HCT116 (cell line): ENCODE measurements around the gene TARBP1.

ENCODE experiments used
- EZH2 ChIP-seq: fragments of 200-600 bp; sonication (generic); IDR thresholded peaks from 2 replicates; pipeline ENCODE4 v1.6.1; 2017; ENCODE audit warnings: antibody characterized with exemption, mixed run types
- POLR2A ChIP-seq: IDR thresholded peaks from 2 replicates; pipeline ENCODE4 v1.7.0; 2011; ENCODE audit warnings: borderline replicate concordance; ENCODE audit not compliant: insufficient read depth, insufficient read length; ENCODE audit errors: extremely low read depth
- POLR2AphosphoS5 ChIP-seq: IDR thresholded peaks from 2 replicates; pipeline ENCODE4 v1.6.1; 2011; ENCODE audit warnings: mild to moderate bottlenecking, low read depth, low read length, moderate library complexity
- ZNF274 ChIP-seq: fragments of 200-500 bp; sonication (Bioruptor generic); IDR thresholded peaks from 2 replicates; pipeline ENCODE4 v1.6.1; 2014; ENCODE audit warnings: mild to moderate bottlenecking, low read depth, low read length, inconsistent platforms
- TF ChIP-seq, protein P1 (sequence below), 3 experiments: fragments of 200-600 bp in 1 of 3; sonication (generic) in 1 of 3; IDR thresholded peaks in 2 of 3; conservative IDR thresholded peaks in 1 of 3; 2 replicates each; pipeline ENCODE4 v1.5.1; 2012 to 2017; ENCODE audit warnings: low read depth in 2 of 3, low read length in 2 of 3, antibody characterized with exemption in 1 of 3, borderline replicate concordance in 1 of 3, control low read depth in 1 of 3, mild to moderate bottlenecking in 1 of 3, mixed read lengths in 1 of 3, mixed run types in 1 of 3, moderate library complexity in 1 of 3; ENCODE audit not compliant: insufficient read depth in 1 of 3
- TF ChIP-seq, protein P2 (sequence below): IDR thresholded peaks from 2 replicates; pipeline ENCODE4 v1.6.1; 2012

DNA sequence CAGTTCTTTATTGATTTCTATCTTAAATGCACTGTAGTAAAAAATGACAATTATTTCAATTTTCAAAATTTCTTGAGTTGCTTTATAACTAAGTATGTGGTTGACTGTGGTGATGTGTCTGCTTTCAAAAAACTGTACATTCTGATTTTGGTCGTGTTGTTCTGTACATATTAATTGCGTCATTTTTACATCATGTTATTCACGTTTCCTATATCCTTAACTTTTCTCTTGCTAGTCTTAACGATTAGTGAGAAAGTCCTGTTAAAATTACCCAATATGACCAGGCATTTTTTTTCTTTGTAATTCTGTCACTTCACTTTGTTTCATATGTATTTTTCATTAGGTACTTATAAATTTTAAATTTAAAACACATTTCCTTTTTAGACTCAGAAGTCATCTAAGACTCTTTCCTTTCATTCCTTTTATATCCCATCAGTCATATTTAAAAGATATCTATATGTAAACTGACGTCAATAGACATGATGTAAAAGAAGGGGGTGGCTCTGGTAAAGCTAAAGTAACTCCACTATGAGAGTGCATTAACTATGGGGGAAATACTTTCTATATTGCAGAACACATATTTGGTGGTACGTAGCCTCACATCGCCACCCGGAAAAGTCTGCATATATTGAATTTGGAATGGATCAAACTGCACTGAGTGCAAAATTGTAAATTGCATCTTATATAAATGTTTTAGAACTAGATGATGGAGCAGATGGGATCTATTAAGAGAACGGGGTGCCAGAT lies 106.8 kb downstream of the TARBP1 start:
- TF ChIP-seq, protein P1, sequence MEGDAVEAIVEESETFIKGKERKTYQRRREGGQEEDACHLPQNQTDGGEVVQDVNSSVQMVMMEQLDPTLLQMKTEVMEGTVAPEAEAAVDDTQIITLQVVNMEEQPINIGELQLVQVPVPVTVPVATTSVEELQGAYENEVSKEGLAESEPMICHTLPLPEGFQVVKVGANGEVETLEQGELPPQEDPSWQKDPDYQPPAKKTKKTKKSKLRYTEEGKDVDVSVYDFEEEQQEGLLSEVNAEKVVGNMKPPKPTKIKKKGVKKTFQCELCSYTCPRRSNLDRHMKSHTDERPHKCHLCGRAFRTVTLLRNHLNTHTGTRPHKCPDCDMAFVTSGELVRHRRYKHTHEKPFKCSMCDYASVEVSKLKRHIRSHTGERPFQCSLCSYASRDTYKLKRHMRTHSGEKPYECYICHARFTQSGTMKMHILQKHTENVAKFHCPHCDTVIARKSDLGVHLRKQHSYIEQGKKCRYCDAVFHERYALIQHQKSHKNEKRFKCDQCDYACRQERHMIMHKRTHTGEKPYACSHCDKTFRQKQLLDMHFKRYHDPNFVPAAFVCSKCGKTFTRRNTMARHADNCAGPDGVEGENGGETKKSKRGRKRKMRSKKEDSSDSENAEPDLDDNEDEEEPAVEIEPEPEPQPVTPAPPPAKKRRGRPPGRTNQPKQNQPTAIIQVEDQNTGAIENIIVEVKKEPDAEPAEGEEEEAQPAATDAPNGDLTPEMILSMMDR (IDR thresholded peaks at IDR 0.05 in 2 of 3, conservative IDR thresholded peaks at IDR 0.05 in 1 of 3; ENCODE audit: borderline replicate concordance in 1 of 3, insufficient read depth in 1 of 3, low read depth in 2 of 3, low read length in 2 of 3), result no peak
- TF ChIP-seq, protein P2, sequence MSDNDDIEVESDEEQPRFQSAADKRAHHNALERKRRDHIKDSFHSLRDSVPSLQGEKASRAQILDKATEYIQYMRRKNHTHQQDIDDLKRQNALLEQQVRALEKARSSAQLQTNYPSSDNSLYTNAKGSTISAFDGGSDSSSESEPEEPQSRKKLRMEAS, result no peak
- TF ChIP-seq ZNF274, result no peak
- no peak for TF ChIP-seq POLR2A
- TF ChIP-seq POLR2AphosphoS5, result no peak
- TF ChIP-seq EZH2, result no peak
